A673 (cell line): ENCODE data around the gene NGEF. TPM values are rescaled to one million over a fixed set of nuclear protein-coding genes. Genes with fewer than 3 reads are reported as not detected.
A peak's percentile ranks its signal among the peaks of the same experiment; 100 is the strongest.

Experiments
- BruUV-seq: library from RNA; stranded (reverse); fragments of 400-500 nt; replicated peaks from 2 replicates; lab custom pipeline; 2021; lab: Mats Ljungman, UMichigan
- CTCF ChIA-PET: fragments of 300-600 bp; sonication (Branson Sonifier 250); formaldehyde crosslinking; loops from one replicate; lab custom pipeline; 2022; ENCODE audit warnings: antibody characterized with exemption; lab: Charles Lee
- POLR2A ChIA-PET: fragments of 300-600 bp; sonication (Branson Sonifier 250); formaldehyde crosslinking; loops from one replicate; lab custom pipeline; 2022; ENCODE audit warnings: antibody characterized with exemption; ENCODE audit not compliant: low non-redundant PET; lab: Charles Lee
- DNase-seq: peaks from one replicate; pipeline ENCODE4 v3.0.0-alpha.2; 2015; ENCODE audit warnings: low spot score
- H3K27ac ChIP-seq: fragments of 200-600 bp; sonication (generic); 2 replicates; pipeline ENCODE4 v1.5.1; 2016; ENCODE audit warnings: mixed run types, low read depth, mild to moderate bottlenecking, mixed read lengths, antibody characterized with exemption, low read length; ENCODE audit not compliant: poor library complexity, severe bottlenecking
- H3K27me3 ChIP-seq: fragments of 200-600 bp; sonication (generic); replicated peaks from 2 replicates; pipeline ENCODE4 v1.6.1; 2017; ENCODE audit warnings: mixed run types, low read depth, mild to moderate bottlenecking, mixed read lengths, antibody characterized with exemption, low read length; ENCODE audit not compliant: insufficient read depth, poor library complexity
- H3K36me3 ChIP-seq: fragments of 200-600 bp; sonication (generic); 2 replicates; pipeline ENCODE4 v1.6.1; 2016; ENCODE audit warnings: mixed run types, mild to moderate bottlenecking, mixed read lengths, antibody characterized with exemption, low read length; ENCODE audit not compliant: insufficient read depth, poor library complexity, severe bottlenecking
- H3K4me1 ChIP-seq: fragments of 200-600 bp; sonication (generic); 2 replicates; pipeline ENCODE4 v1.6.1; 2017; ENCODE audit warnings: mixed run types, mild to moderate bottlenecking, mixed read lengths, antibody characterized with exemption, low read length; ENCODE audit not compliant: insufficient read depth, poor library complexity, severe bottlenecking
- H3K4me3 ChIP-seq: fragments of 200-600 bp; sonication (generic); 2 replicates; pipeline ENCODE4 v1.5.1; 2016; ENCODE audit warnings: low read depth, mixed run types, mild to moderate bottlenecking, mixed read lengths, low read length; ENCODE audit not compliant: poor library complexity, severe bottlenecking
- H3K9me3 ChIP-seq: fragments of 200-600 bp; sonication (generic); 2 replicates; pipeline ENCODE4 v1.6.1; 2016; ENCODE audit warnings: mixed run types, low read depth, mild to moderate bottlenecking, mixed read lengths, antibody characterized with exemption, low read length; ENCODE audit not compliant: poor library complexity, severe bottlenecking
- CTCF ChIP-seq: fragments of 300-800, 200-600 bp; sonication (generic); conservative IDR thresholded peaks from 2 replicates; pipeline ENCODE4 v1.5.1; 2017; ENCODE audit warnings: low read depth, mild to moderate bottlenecking, antibody characterized with exemption, low read length, moderate library complexity, mixed read lengths
- EZH2 ChIP-seq: fragments of 200-600 bp; sonication (generic); IDR thresholded peaks from 2 replicates; pipeline ENCODE4 v1.6.1; 2017; ENCODE audit warnings: borderline replicate concordance, low read depth, mild to moderate bottlenecking, mixed read lengths, antibody characterized with exemption, low read length; ENCODE audit not compliant: poor library complexity, severe bottlenecking
- intact Hi-C: fragments of 100-400 bp; cut with micrococcal nuclease; formaldehyde crosslinking; loops from one replicate; pipeline ENCODE4 v1.10.0; 2022; ENCODE audit not compliant: unreplicated experiment
- total RNA-seq: library from RNA; stranded (reverse); gene quantifications from 2 replicates; pipeline ENCODE4 v1.2.3, GENCODE V29; 2021

Gene NGEF
- total RNA-seq, 1 experiment from 2014 or later, result 0.69 TPM

GRCh38 chr2:232843834-232844233, 169.2 kb downstream of the NGEF start:
- Histone ChIP-seq H3K27ac (no peak overlapping the region), H3K9me3 (no peaks in the 10 kb centered on the region), H3K4me1 (peaks cover under 1% of the 10 kb centered on the region), H3K36me3 (peaks cover 83% of the 10 kb centered on the region), H3K27me3 (no peaks in the 10 kb centered on the region), H3K4me3 (no peak overlapping the region)
- BruUV-seq, result no TSS peak
- ChIA-PET POLR2A (no interaction called here), CTCF (no interaction called here)
- no peak for DNase-seq
- TF ChIP-seq CTCF, result peak; percentile 23; the same call in 1 of the 2 replicates
- TF ChIP-seq EZH2, result no peak
- intact Hi-C loops, result no loop called here

- CTCF ChIA-PET, result no interaction called here
- TF ChIP-seq EZH2, result no peak
- TF ChIP-seq CTCF, result no peak
- Histone ChIP-seq H3K36me3 (peaks cover 73% of the 10 kb centered on the region), H3K4me1 (peaks cover 12% of the 10 kb centered on the region), H3K9me3 (no peaks in the 10 kb centered on the region), H3K4me3 (no peak overlapping the region), H3K27ac (no peak overlapping the region), H3K27me3 (no peaks in the 10 kb centered on the region)
- no TSS peak for BruUV-seq
- POLR2A ChIA-PET, result interaction anchor here (0.6 kb wide), 1 partner anchor 211 kb away, joined by 10 read pairs; no protein-coding TSS in a partner anchor
- intact Hi-C loops, result no loop called here
- DNase-seq, result no peak
Measured at GRCh38 chr2:232842689-232843088, 170.4 kb downstream of the NGEF start.

GRCh38 chr2:232839411-232840079, 173.5 kb downstream of the NGEF start:
- peaks cover 55% of the 10 kb centered on the region for H3K36me3 ChIP-seq
- peaks cover 14% of the 10 kb centered on the region for H3K4me1 ChIP-seq
- ChIA-PET CTCF (no interaction called here), POLR2A (no interaction called here)
- BruUV-seq, result no TSS peak
- no peak overlapping the region for H3K27ac ChIP-seq
- no peak for DNase-seq
- TF ChIP-seq EZH2 (no peak), CTCF (no peak)
- no peaks in the 10 kb centered on the region for H3K9me3 ChIP-seq
- H3K4me3 ChIP-seq, result no peak overlapping the region
- intact Hi-C loops, result no loop called here
- no peaks in the 10 kb centered on the region for H3K27me3 ChIP-seq
